ENCODE data around the gene PSRC1. TPM values are rescaled to one million over a fixed set of nuclear protein-coding genes. Genes with fewer than 3 reads are reported as not detected.

PSRC1 gene
- total RNA-seq, 4 donors from 2014 or later: 3.8 to 11.4 (median 7.5) TPM

- TF ChIP-seq POLR2A (IDR thresholded peaks at IDR 0.05): no peak
- TF ChIP-seq, protein P1, sequence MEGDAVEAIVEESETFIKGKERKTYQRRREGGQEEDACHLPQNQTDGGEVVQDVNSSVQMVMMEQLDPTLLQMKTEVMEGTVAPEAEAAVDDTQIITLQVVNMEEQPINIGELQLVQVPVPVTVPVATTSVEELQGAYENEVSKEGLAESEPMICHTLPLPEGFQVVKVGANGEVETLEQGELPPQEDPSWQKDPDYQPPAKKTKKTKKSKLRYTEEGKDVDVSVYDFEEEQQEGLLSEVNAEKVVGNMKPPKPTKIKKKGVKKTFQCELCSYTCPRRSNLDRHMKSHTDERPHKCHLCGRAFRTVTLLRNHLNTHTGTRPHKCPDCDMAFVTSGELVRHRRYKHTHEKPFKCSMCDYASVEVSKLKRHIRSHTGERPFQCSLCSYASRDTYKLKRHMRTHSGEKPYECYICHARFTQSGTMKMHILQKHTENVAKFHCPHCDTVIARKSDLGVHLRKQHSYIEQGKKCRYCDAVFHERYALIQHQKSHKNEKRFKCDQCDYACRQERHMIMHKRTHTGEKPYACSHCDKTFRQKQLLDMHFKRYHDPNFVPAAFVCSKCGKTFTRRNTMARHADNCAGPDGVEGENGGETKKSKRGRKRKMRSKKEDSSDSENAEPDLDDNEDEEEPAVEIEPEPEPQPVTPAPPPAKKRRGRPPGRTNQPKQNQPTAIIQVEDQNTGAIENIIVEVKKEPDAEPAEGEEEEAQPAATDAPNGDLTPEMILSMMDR (IDR thresholded peaks at IDR 0.05): no peak
- no peak overlapping the region for H3K27ac ChIP-seq
- H3K4me3 ChIP-seq: no peak overlapping the region
- no peaks in the 10 kb centered on the region for H3K9me3 ChIP-seq
- H3K27me3 ChIP-seq: no peaks in the 10 kb centered on the region
- peaks cover 0 to 14% of the 10 kb centered on the region in 2 donors for H3K4me1 ChIP-seq
- intact Hi-C loops (cut with DNase I; ENCODE audit: low total_unique reads): no loop called here
- no peaks in the 10 kb centered on the region for H3K36me3 ChIP-seq
- DNase-seq: no peak
These were observed 27.3 kb downstream of the PSRC1 start for GRCh38 chr1:109255678-109256077.

DNA sequence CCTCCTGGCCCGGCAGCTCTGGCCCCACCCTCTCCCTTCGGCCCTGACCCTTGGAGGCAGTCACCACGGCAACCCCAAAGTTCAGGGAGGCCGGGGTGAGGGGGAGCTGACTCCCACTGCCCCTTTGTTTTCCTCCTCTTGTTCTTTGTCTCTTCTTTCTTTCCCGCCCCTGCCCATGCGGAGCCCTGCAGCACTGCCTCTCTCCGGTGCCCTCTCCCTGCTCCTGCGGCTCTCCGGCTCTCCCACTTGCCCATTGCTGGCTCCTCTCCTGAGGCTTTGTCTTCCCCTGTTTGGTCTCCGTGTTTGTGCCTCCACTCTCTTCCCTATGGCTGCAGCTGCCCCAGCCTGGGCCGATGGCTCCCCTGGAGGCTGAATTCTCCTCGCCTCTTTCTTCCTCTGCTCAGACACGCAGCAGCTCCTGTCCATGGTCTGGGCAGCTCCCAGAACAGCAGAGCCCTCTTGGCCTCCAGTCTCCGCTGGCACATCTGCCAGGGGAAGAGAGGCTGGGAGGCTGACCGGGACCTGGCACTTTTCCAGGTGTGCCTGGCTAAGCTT is 27.8 kb downstream of the PSRC1 start:
- no peaks in the 10 kb centered on the region for H3K36me3 ChIP-seq
- no peaks in the 10 kb centered on the region for H3K27me3 ChIP-seq
- peak overlapping the region in 1 of 2 donors; percentile 63 for H3K27ac ChIP-seq
- peaks cover 0 to 14% of the 10 kb centered on the region in 2 donors for H3K4me1 ChIP-seq
- no peak for DNase-seq
- intact Hi-C loops (cut with DNase I; ENCODE audit: low total_unique reads): no loop called here
- H3K9me3 ChIP-seq: no peaks in the 10 kb centered on the region
- H3K4me3 ChIP-seq: no peak overlapping the region
- TF ChIP-seq POLR2A (IDR thresholded peaks at IDR 0.05): no peak
- TF ChIP-seq, protein P1 (IDR thresholded peaks at IDR 0.05): no peak

DNA sequence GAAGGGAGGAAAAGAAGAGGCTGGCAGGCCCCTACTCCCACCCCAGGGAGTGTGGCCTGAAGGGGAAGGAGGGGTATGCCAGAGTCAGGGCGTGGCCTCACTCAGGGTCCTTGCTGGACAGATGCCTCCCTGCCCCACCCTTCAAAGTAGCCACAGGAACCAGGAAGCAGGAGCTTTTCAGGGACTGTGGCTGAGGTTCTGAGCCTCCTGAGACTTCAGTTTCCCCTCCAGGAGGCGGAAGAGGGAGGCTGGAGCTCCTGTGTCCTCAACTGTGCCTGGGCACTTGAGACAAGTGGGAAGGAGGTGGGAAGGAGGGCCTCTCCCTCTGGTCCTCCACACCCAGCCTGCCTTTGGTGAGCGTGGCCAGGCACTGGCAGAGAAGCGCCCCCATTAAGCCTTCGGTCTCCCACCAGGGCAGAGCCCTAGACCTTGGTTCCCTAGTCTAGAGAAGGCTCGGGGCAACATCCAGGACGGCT is 28.3 kb downstream of the PSRC1 start:
- Histone ChIP-seq H3K9me3 (no peaks in the 10 kb centered on the region), H3K36me3 (no peaks in the 10 kb centered on the region), H3K27me3 (no peaks in the 10 kb centered on the region), H3K27ac (peak overlapping the region; percentile 63 to 72), H3K4me3 (no peak overlapping the region), H3K4me1 (peaks cover 0 to 14% of the 10 kb centered on the region in 2 donors)
- DNase-seq: no peak
- intact Hi-C loops (cut with DNase I; ENCODE audit: low total_unique reads): no loop called here
- no peak for TF ChIP-seq POLR2A (IDR thresholded peaks at IDR 0.05)
- TF ChIP-seq, protein P1 (IDR thresholded peaks at IDR 0.05): no peak

DNA sequence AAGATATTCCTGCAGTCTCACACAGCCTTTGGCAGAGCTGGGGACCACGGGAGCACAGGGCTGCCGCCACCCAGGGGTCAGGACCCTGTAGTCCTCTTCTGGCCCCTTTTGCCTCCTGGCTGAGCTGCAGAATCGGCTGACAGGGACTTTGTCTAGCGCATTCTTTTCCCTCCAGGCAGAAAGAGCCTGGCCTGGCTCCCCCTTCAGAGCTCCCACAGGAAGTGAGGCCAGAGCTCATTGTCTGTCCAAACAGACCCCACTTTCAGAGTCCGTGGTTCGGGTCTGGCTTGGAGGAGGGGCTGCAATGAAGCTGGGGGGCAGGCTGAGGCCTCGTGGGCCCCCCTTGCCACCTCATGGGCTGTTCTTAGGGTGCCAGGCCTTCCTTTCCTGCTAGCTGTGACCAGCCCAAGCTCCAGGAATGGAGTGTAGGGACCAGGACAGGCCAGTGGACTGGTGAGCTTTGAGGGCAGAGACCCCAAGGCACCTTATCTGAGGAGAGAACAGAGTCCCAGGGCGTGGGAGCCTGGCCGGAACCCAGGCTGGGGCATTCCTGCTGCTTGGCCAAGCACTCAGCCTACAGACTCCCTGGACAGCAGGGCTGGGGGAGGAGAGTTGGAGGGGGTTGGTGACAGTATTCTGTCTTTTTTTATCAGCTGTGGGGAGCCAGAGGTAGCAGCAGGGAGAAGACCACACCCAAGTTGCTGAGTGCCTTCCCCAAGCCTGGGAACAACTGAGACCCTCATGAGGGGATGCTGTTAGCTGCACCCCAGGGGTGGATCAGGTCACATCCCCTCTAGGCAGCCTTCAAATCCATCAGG is 28.9 kb downstream of the PSRC1 start:
- no peak for DNase-seq
- Histone ChIP-seq H3K27ac (peak overlapping the region; percentile 63 to 72), H3K9me3 (no peaks in the 10 kb centered on the region), H3K27me3 (no peaks in the 10 kb centered on the region), H3K4me1 (peaks cover 0 to 16% of the 10 kb centered on the region in 2 donors), H3K4me3 (no peak overlapping the region), H3K36me3 (no peaks in the 10 kb centered on the region)
- intact Hi-C loops (cut with DNase I; ENCODE audit: low total_unique reads): no loop called here
- TF ChIP-seq, protein P1 (IDR thresholded peaks at IDR 0.05): no peak

Data from uterus (tissue), 4 donors.